HG03139 (cell line): ENCODE data around the gene TMEM120A.

ENCODE experiments used
- ATAC-seq: cut with Tn5 transposase; IDR thresholded peaks from one replicate; pipeline ENCODE4 v1.9.1; 2021; ENCODE audit not compliant: unreplicated experiment

The TMEM120A gene

GRCh38 chr7:75981453-75982305 lies 12.7 kb downstream of the TMEM120A start:
- no peak for ATAC-seq

- ATAC-seq: no peak
Measured at GRCh38 chr7:75981203-75981452, 13.3 kb downstream of the TMEM120A start.

GRCh38 chr7:75980430-75981202 lies 13.8 kb downstream of the TMEM120A start:
- no peak for ATAC-seq

- no peak for ATAC-seq
Measured at GRCh38 chr7:75979759-75980429, 14.5 kb downstream of the TMEM120A start.

- ATAC-seq: no peak
Measured at GRCh38 chr7:75977743-75978142, 16.7 kb downstream of the TMEM120A start.

- ATAC-seq: no peak
Measured at GRCh38 chr7:75971961-75972763, 22.2 kb downstream of the TMEM120A start.

GRCh38 chr7:75971309-75971960 lies 23.0 kb downstream of the TMEM120A start:
- no peak for ATAC-seq

GRCh38 chr7:75969704-75970498 lies 24.5 kb downstream of the TMEM120A start:
- no peak for ATAC-seq

- ATAC-seq: no peak
Measured at GRCh38 chr7:75969182-75969581, 25.2 kb downstream of the TMEM120A start.

GRCh38 chr7:75968561-75969001 lies 25.8 kb downstream of the TMEM120A start:
- ATAC-seq: no peak

GRCh38 chr7:75968012-75968411 lies 26.4 kb downstream of the TMEM120A start:
- no peak for ATAC-seq

GRCh38 chr7:75967487-75967997 lies 26.9 kb downstream of the TMEM120A start:
- no peak for ATAC-seq

- ATAC-seq: no peak
Measured at GRCh38 chr7:75967055-75967454, 27.3 kb downstream of the TMEM120A start.

- no peak for ATAC-seq
Measured at GRCh38 chr7:75966190-75966961, 28.0 kb downstream of the TMEM120A start.

GRCh38 chr7:75965617-75966016 lies 28.8 kb downstream of the TMEM120A start:
- no peak for ATAC-seq

- ATAC-seq: no peak
Measured at GRCh38 chr7:75963381-75963995, 30.9 kb downstream of the TMEM120A start.

GRCh38 chr7:75962607-75963380 lies 31.6 kb downstream of the TMEM120A start:
- no peak for ATAC-seq
